A673 (cell line): ENCODE measurements around the gene MYO18B.

Source experiments
- CTCF ChIP-seq: fragments of 300-800, 200-600 bp; sonication (generic); conservative IDR thresholded peaks from 2 replicates; pipeline ENCODE4 v1.5.1; 2017; ENCODE audit warnings: low read depth, mild to moderate bottlenecking, antibody characterized with exemption, low read length, moderate library complexity, mixed read lengths
- EZH2 ChIP-seq: fragments of 200-600 bp; sonication (generic); IDR thresholded peaks from 2 replicates; pipeline ENCODE4 v1.6.1; 2017; ENCODE audit warnings: borderline replicate concordance, low read depth, mild to moderate bottlenecking, mixed read lengths, antibody characterized with exemption, low read length; ENCODE audit not compliant: poor library complexity, severe bottlenecking

- TF ChIP-seq CTCF (no peak), EZH2 (no peak)
Observed at GRCh38 chr22:25829237-25829636, 87.2 kb downstream of the MYO18B start.
